Ishikawa (cell line): Measurements from ENCODE around the gene CFAP77.

Experiments
- CEBPB ChIP-seq: IDR thresholded peaks from 2 replicates; pipeline ENCODE4 v1.6.1; 2012
- CREB1 ChIP-seq: IDR thresholded peaks from 2 replicates; pipeline ENCODE4 v1.6.1; 2012; ENCODE audit warnings: low read depth
- EGR1 ChIP-seq: IDR thresholded peaks from 2 replicates; pipeline ENCODE4 v1.6.1; 2012
- EP300 ChIP-seq: IDR thresholded peaks from 2 replicates; pipeline ENCODE4 v1.6.1; 2012; ENCODE audit warnings: borderline replicate concordance
- FOXM1 ChIP-seq: IDR thresholded peaks from 2 replicates; pipeline ENCODE4 v1.6.1; 2012; ENCODE audit warnings: low read depth, borderline replicate concordance
- NFIC ChIP-seq: IDR thresholded peaks from 2 replicates; pipeline ENCODE4 v1.6.1; 2012
- RAD21 ChIP-seq: IDR thresholded peaks from 2 replicates; pipeline ENCODE4 v1.6.1; 2012; ENCODE audit warnings: low read depth
- TAF1 ChIP-seq: IDR thresholded peaks from 2 replicates; pipeline ENCODE4 v1.6.1; 2012; ENCODE audit warnings: low read depth, mild to moderate bottlenecking
- TCF12 ChIP-seq: IDR thresholded peaks from 2 replicates; pipeline ENCODE4 v1.6.1; 2012; ENCODE audit warnings: low read depth
- TEAD4 ChIP-seq: IDR thresholded peaks from 2 replicates; pipeline ENCODE4 v1.6.1; 2012
- YY1 ChIP-seq: IDR thresholded peaks from 2 replicates; pipeline ENCODE4 v1.6.1; 2012; ENCODE audit warnings: low read depth
- ZBTB7A ChIP-seq: IDR thresholded peaks from 2 replicates; pipeline ENCODE4 v1.6.1; 2012; ENCODE audit warnings: low read depth
- TF ChIP-seq, protein P1 (sequence below): IDR thresholded peaks from 2 replicates; pipeline ENCODE4 v1.6.1; 2012; ENCODE audit warnings: low read depth, mild to moderate bottlenecking
- TF ChIP-seq, protein P2 (sequence below): IDR thresholded peaks from 2 replicates; pipeline ENCODE4 v1.6.1; 2012

DNA sequence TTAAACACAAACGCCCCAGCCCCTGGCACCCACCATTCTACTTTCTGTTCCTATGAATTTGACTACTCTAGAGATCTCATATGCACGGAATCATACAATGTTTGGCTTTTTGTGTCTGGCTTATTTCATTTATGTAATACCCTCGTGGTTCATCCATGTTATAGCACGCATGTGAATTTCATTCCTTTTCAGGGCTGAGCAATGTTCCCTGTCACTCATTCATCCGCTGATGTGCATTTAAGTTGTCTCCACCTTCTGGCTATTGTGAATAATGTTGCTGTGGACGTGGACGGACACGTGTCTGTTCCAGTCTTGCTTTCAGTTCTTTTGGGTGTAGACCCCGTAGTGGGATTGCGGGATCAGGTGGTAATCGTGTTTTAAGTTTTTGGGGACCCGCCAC is 92.5 kb downstream of the CFAP77 start:
- TF ChIP-seq, protein P1, sequence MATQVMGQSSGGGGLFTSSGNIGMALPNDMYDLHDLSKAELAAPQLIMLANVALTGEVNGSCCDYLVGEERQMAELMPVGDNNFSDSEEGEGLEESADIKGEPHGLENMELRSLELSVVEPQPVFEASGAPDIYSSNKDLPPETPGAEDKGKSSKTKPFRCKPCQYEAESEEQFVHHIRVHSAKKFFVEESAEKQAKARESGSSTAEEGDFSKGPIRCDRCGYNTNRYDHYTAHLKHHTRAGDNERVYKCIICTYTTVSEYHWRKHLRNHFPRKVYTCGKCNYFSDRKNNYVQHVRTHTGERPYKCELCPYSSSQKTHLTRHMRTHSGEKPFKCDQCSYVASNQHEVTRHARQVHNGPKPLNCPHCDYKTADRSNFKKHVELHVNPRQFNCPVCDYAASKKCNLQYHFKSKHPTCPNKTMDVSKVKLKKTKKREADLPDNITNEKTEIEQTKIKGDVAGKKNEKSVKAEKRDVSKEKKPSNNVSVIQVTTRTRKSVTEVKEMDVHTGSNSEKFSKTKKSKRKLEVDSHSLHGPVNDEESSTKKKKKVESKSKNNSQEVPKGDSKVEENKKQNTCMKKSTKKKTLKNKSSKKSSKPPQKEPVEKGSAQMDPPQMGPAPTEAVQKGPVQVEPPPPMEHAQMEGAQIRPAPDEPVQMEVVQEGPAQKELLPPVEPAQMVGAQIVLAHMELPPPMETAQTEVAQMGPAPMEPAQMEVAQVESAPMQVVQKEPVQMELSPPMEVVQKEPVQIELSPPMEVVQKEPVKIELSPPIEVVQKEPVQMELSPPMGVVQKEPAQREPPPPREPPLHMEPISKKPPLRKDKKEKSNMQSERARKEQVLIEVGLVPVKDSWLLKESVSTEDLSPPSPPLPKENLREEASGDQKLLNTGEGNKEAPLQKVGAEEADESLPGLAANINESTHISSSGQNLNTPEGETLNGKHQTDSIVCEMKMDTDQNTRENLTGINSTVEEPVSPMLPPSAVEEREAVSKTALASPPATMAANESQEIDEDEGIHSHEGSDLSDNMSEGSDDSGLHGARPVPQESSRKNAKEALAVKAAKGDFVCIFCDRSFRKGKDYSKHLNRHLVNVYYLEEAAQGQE = no peak
- TF ChIP-seq CEBPB = no peak
- no peak for TF ChIP-seq EP300
- no peak for TF ChIP-seq RAD21
- no peak for TF ChIP-seq TAF1
- TF ChIP-seq YY1 = no peak
- no peak for TF ChIP-seq TCF12
- no peak for TF ChIP-seq EGR1
- TF ChIP-seq ZBTB7A = no peak
- TF ChIP-seq, protein P2, sequence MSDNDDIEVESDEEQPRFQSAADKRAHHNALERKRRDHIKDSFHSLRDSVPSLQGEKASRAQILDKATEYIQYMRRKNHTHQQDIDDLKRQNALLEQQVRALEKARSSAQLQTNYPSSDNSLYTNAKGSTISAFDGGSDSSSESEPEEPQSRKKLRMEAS = no peak
- TF ChIP-seq TEAD4 = no peak
- no peak for TF ChIP-seq FOXM1
- TF ChIP-seq NFIC = no peak
- TF ChIP-seq CREB1 = no peak
